A673 (cell line): ENCODE measurements around the gene TLDC2. TPM values are rescaled to one million over a fixed set of nuclear protein-coding genes. Genes with fewer than 3 reads are reported as not detected.

Experiments
- BruUV-seq: library from RNA; stranded (reverse); fragments of 400-500 nt; replicated peaks from 2 replicates; lab custom pipeline; 2021; lab: Mats Ljungman, UMichigan
- CTCF ChIA-PET: fragments of 300-600 bp; sonication (Branson Sonifier 250); formaldehyde crosslinking; loops from one replicate; lab custom pipeline; 2022; ENCODE audit warnings: antibody characterized with exemption; lab: Charles Lee
- POLR2A ChIA-PET: fragments of 300-600 bp; sonication (Branson Sonifier 250); formaldehyde crosslinking; loops from one replicate; lab custom pipeline; 2022; ENCODE audit warnings: antibody characterized with exemption; ENCODE audit not compliant: low non-redundant PET; lab: Charles Lee
- DNase-seq: peaks from one replicate; pipeline ENCODE4 v3.0.0-alpha.2; 2015; ENCODE audit warnings: low spot score
- H3K27ac ChIP-seq: fragments of 200-600 bp; sonication (generic); 2 replicates; pipeline ENCODE4 v1.5.1; 2016; ENCODE audit warnings: mixed run types, low read depth, mild to moderate bottlenecking, mixed read lengths, antibody characterized with exemption, low read length; ENCODE audit not compliant: poor library complexity, severe bottlenecking
- H3K27me3 ChIP-seq: fragments of 200-600 bp; sonication (generic); replicated peaks from 2 replicates; pipeline ENCODE4 v1.6.1; 2017; ENCODE audit warnings: mixed run types, low read depth, mild to moderate bottlenecking, mixed read lengths, antibody characterized with exemption, low read length; ENCODE audit not compliant: insufficient read depth, poor library complexity
- H3K36me3 ChIP-seq: fragments of 200-600 bp; sonication (generic); 2 replicates; pipeline ENCODE4 v1.6.1; 2016; ENCODE audit warnings: mixed run types, mild to moderate bottlenecking, mixed read lengths, antibody characterized with exemption, low read length; ENCODE audit not compliant: insufficient read depth, poor library complexity, severe bottlenecking
- H3K4me1 ChIP-seq: fragments of 200-600 bp; sonication (generic); 2 replicates; pipeline ENCODE4 v1.6.1; 2017; ENCODE audit warnings: mixed run types, mild to moderate bottlenecking, mixed read lengths, antibody characterized with exemption, low read length; ENCODE audit not compliant: insufficient read depth, poor library complexity, severe bottlenecking
- H3K4me3 ChIP-seq: fragments of 200-600 bp; sonication (generic); 2 replicates; pipeline ENCODE4 v1.5.1; 2016; ENCODE audit warnings: low read depth, mixed run types, mild to moderate bottlenecking, mixed read lengths, low read length; ENCODE audit not compliant: poor library complexity, severe bottlenecking
- H3K9me3 ChIP-seq: fragments of 200-600 bp; sonication (generic); 2 replicates; pipeline ENCODE4 v1.6.1; 2016; ENCODE audit warnings: mixed run types, low read depth, mild to moderate bottlenecking, mixed read lengths, antibody characterized with exemption, low read length; ENCODE audit not compliant: poor library complexity, severe bottlenecking
- CTCF ChIP-seq: fragments of 300-800, 200-600 bp; sonication (generic); conservative IDR thresholded peaks from 2 replicates; pipeline ENCODE4 v1.5.1; 2017; ENCODE audit warnings: low read depth, mild to moderate bottlenecking, antibody characterized with exemption, low read length, moderate library complexity, mixed read lengths
- EZH2 ChIP-seq: fragments of 200-600 bp; sonication (generic); IDR thresholded peaks from 2 replicates; pipeline ENCODE4 v1.6.1; 2017; ENCODE audit warnings: borderline replicate concordance, low read depth, mild to moderate bottlenecking, mixed read lengths, antibody characterized with exemption, low read length; ENCODE audit not compliant: poor library complexity, severe bottlenecking
- intact Hi-C: fragments of 100-400 bp; cut with micrococcal nuclease; formaldehyde crosslinking; loops from one replicate; pipeline ENCODE4 v1.10.0; 2022; ENCODE audit not compliant: unreplicated experiment
- total RNA-seq: library from RNA; stranded (reverse); gene quantifications from 2 replicates; pipeline ENCODE4 v1.2.3, GENCODE V29; 2021

Gene TLDC2
- total RNA-seq, 1 experiment from 2014 or later, result not detected

GRCh38 chr20:36878941-36879340 lies 3.0 kb downstream of the TLDC2 start:
- TF ChIP-seq CTCF (no peak), EZH2 (no peak)
- POLR2A ChIA-PET, result no interaction called here
- no peaks in the 10 kb centered on the region for H3K27me3 ChIP-seq
- no peak overlapping the region for H3K27ac ChIP-seq
- no peaks in the 10 kb centered on the region for H3K9me3 ChIP-seq
- no TSS peak for BruUV-seq
- H3K36me3 ChIP-seq, result no peaks in the 10 kb centered on the region
- H3K4me3 ChIP-seq, result no peak overlapping the region
- CTCF ChIA-PET, result interaction anchor here (0.7 kb wide), 1 partner anchor 71 kb away, joined by 3 read pairs; no protein-coding TSS in a partner anchor
- no peaks in the 10 kb centered on the region for H3K4me1 ChIP-seq
- DNase-seq, result no peak
- intact Hi-C loops, result no loop called here

GRCh38 chr20:36880741-36881250 lies 4.9 kb downstream of the TLDC2 start:
- DNase-seq, result no peak
- Histone ChIP-seq H3K36me3 (no peaks in the 10 kb centered on the region), H3K27ac (no peak overlapping the region), H3K9me3 (no peaks in the 10 kb centered on the region), H3K4me3 (no peak overlapping the region), H3K27me3 (no peaks in the 10 kb centered on the region), H3K4me1 (no peaks in the 10 kb centered on the region)
- intact Hi-C loops, result loop anchor here (10.0 kb wide), 1 partner anchor 666 kb away; no protein-coding TSS in a partner anchor
- no peak for TF ChIP-seq EZH2
- no peak for TF ChIP-seq CTCF
- CTCF ChIA-PET, result no interaction called here
- no TSS peak for BruUV-seq
- POLR2A ChIA-PET, result no interaction called here

GRCh38 chr20:36881331-36881730 lies 5.4 kb downstream of the TLDC2 start:
- Histone ChIP-seq H3K36me3 (no peaks in the 10 kb centered on the region), H3K4me1 (no peaks in the 10 kb centered on the region), H3K4me3 (no peak overlapping the region), H3K27me3 (no peaks in the 10 kb centered on the region), H3K27ac (no peak overlapping the region), H3K9me3 (no peaks in the 10 kb centered on the region)
- intact Hi-C loops, result loop anchor here (10.0 kb wide), 1 partner anchor 667 kb away; no protein-coding TSS in a partner anchor
- POLR2A ChIA-PET, result no interaction called here
- TF ChIP-seq EZH2 (no peak), CTCF (no peak)
- BruUV-seq, result no TSS peak
- CTCF ChIA-PET, result no interaction called here
- no peak for DNase-seq
